ENCODE data around the gene ARHGEF10L.

GRCh38 chr1:17632541-17633184, 93.2 kb downstream of the ARHGEF10L start:
- no peak for TF ChIP-seq EZH2 (IDR thresholded peaks at IDR 0.05; ENCODE audit: low read length)
- TF ChIP-seq CTCF (optimal IDR thresholded peaks at IDR 0.05 in 1 of 3, IDR thresholded peaks at IDR 0.05 in 1 of 3, conservative IDR thresholded peaks at IDR 0.05 in 1 of 3; ENCODE audit: extremely low read depth in 1 of 3, insufficient read depth in 2 of 3, low read length in 3 of 3), result no peak

Data from keratinocyte (primary cell).